Rectal smooth muscle tissue (tissue), 1 donor: Measurements from ENCODE around the gene MCM3AP.

Experiments
- H3K27ac ChIP-seq: one replicate; pipeline ENCODE4 v1.7.0; 2013; ENCODE audit warnings: low read depth, low read length, inconsistent platforms
- H3K27me3 ChIP-seq: one replicate; pipeline ENCODE4 v1.7.0; 2013; ENCODE audit warnings: low read length; ENCODE audit not compliant: control insufficient read depth, insufficient read depth
- H3K36me3 ChIP-seq: one replicate; pipeline ENCODE4 v1.7.0; 2013; ENCODE audit warnings: low read length; ENCODE audit not compliant: control insufficient read depth, insufficient read depth
- H3K4me1 ChIP-seq: one replicate; pipeline ENCODE4 v1.7.0; 2013; ENCODE audit warnings: low read length; ENCODE audit not compliant: control insufficient read depth, insufficient read depth
- H3K4me3 ChIP-seq: one replicate; pipeline ENCODE4 v1.7.0; 2013; ENCODE audit warnings: low read length
- H3K9ac ChIP-seq: one replicate; pipeline ENCODE4 v1.7.0; 2013; ENCODE audit warnings: low read length

Gene MCM3AP

DNA sequence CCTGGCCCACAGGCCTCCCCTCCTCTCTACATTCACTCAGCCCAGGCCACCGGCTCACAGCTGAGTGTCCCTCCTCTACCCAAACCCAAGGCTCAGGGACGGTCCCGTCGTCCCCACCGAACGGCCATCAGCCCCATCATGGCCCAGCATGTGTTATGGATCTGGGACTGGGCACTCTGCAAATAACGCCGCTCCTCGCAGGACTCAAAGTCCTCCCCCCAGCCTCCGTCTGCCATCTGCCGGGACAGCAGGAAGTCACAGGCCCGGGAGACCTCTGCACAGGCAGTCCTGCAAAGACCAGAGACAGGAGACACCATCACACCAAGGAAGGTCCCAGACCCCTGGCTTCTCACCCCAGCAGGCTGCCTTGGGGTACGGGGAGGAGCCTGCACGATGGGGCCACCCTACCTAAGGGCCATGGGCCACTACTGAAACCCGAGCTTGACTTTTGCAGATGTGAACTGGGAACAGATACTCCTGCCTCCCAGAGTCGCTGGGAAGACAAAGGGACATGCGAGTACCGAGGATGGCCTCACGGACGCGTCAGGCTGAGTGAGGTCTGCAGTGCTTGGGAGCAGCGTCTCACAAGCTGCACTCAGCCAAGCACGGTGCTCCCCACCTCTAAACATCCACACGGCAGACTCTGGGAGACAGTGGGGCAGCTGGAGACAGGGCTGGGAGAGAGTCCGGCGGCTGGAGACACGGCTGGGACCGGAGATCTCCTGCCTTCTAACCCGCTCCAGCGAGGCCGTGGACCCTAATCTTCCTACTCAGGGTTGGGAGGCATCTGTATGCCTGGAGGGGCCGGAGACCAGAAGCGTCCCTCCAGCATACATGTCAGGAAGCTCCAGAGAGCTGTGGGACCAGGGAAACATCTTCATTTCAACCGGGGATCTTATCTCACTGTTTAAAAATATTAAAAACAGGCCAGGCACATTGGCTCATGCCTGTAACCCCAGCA lies 90.8 kb downstream of the MCM3AP start:
- no peaks in the 10 kb centered on the region for H3K4me1 ChIP-seq
- H3K36me3 ChIP-seq = peaks cover 28% of the 10 kb centered on the region
- H3K9ac ChIP-seq = no peak overlapping the region
- H3K27ac ChIP-seq = no peak overlapping the region
- no peaks in the 10 kb centered on the region for H3K27me3 ChIP-seq
- H3K4me3 ChIP-seq = no peak overlapping the region

DNA sequence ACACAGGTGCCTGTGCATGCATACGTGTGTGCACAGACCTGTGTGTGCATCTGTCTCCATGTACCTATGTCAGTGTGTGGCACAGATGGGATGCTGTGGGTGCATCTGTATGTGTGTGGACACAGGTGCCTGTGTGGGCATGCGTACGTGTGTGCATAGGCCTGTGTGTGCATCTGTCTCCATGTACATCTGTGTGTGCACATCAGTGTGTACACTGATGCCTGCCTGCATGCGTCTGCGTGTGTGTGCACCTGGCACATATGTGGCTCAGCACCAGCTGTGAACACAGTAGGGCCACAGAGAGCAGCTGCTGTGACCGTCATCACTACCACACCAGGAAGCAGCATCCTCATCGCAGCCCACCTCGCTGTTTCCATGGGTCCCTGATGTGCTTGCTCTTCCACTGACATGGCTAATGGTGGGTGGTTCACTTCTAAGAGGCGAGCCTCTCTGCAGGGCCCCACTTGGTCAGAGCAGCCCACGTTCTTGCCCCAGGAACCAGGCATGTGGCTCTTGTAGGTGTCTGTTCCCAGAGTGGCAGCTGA lies 91.5 kb downstream of the MCM3AP start:
- Histone ChIP-seq H3K27ac (no peak overlapping the region), H3K36me3 (peaks cover 28% of the 10 kb centered on the region), H3K4me3 (no peak overlapping the region), H3K4me1 (no peaks in the 10 kb centered on the region), H3K27me3 (no peaks in the 10 kb centered on the region), H3K9ac (no peak overlapping the region)

DNA sequence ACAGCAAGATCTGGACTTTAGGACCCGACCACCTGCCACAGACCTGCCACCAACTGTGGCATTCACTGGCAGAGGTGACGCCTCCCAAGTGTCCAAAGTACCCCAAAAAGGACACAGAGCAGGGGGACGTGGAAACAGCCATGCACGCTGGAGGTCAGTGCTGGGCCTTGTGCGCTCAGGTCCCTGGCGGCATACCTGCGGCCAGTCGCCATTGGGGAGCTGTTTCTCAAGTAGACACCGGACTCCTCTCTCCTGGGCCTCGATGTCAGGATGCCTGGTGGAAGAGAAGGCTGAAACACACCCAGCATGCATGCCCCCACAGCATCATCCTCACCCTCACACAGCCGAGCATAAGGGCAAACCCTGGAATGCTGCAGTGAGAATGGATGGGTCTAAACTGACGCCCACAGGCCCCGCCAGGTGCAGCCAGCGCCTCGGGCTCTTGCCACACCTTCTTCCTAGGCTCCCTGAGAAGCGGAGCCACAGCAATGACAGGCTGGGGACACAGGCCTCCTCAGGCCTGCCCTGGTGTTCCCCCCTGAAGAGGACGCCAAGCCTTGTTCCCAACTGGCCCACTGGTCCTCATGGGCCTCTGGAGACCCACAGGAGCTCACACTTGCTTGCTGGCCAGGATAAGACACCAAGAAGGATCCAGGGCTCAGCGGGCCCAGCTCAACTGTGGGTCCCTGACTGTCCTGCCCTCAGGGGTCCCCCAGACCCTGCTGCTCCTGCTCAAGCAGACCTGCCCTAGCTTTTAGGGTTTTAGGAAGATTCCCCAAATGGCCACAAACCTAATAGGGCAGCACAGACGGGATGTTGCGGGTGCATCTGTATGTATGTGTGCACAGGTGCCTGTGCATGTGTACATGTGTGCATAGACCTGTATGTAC lies 93.5 kb downstream of the MCM3AP start:
- H3K36me3 ChIP-seq = peaks cover 28% of the 10 kb centered on the region
- H3K27me3 ChIP-seq = no peaks in the 10 kb centered on the region
- no peaks in the 10 kb centered on the region for H3K4me1 ChIP-seq
- H3K9ac ChIP-seq = no peak overlapping the region
- no peak overlapping the region for H3K4me3 ChIP-seq
- no peak overlapping the region for H3K27ac ChIP-seq

GRCh38 chr21:46191257-46191685 lies 94.1 kb downstream of the MCM3AP start:
- Histone ChIP-seq H3K9ac (no peak overlapping the region), H3K27ac (no peak overlapping the region), H3K36me3 (peaks cover 27% of the 10 kb centered on the region)

GRCh38 chr21:46190491-46191131 lies 94.8 kb downstream of the MCM3AP start:
- peaks cover 24% of the 10 kb centered on the region for H3K36me3 ChIP-seq
- H3K27ac ChIP-seq = no peak overlapping the region

More at GRCh38 chr21:46191257-46191685, 94.1 kb downstream of the MCM3AP start:
- Histone ChIP-seq H3K27me3 (no peaks in the 10 kb centered on the region), H3K4me1 (no peaks in the 10 kb centered on the region), H3K4me3 (no peak overlapping the region)

DNA sequence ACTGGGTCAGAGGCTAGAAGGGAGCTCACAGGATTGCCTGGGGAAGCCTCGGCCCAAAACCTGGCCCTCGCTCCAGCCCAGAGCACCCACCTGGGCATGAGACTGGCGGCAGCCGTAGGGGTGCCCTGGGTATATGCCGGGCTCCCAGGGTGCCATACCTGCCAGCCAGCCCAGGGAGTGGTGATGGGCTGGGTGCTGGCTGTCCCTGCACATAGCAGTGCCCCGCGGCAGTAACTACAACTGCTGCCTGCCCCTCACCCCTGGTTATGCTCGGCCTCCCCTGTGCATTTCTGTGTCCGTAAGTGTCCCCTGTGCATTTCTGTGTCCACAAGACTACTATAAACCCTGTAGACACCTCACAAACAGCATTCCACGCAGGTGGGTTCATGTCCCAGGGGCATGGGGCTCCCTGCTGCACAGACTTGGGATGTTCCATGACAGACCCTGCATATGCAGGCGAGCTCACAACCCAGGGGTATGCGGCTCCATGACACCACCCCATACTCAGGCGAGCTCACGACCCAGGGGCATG lies 95.4 kb downstream of the MCM3AP start:
- Histone ChIP-seq H3K27me3 (no peaks in the 10 kb centered on the region), H3K36me3 (peaks cover 24% of the 10 kb centered on the region), H3K9ac (no peak overlapping the region), H3K27ac (no peak overlapping the region), H3K4me3 (no peak overlapping the region), H3K4me1 (no peaks in the 10 kb centered on the region)

More at GRCh38 chr21:46190491-46191131, 94.8 kb downstream of the MCM3AP start:
- no peak overlapping the region for H3K9ac ChIP-seq
- H3K27me3 ChIP-seq = no peaks in the 10 kb centered on the region
- no peak overlapping the region for H3K4me3 ChIP-seq
- no peaks in the 10 kb centered on the region for H3K4me1 ChIP-seq

- H3K4me3 ChIP-seq = no peak overlapping the region
- H3K4me1 ChIP-seq = no peaks in the 10 kb centered on the region
- no peak overlapping the region for H3K9ac ChIP-seq
- no peaks in the 10 kb centered on the region for H3K27me3 ChIP-seq
- H3K36me3 ChIP-seq = peaks cover 19% of the 10 kb centered on the region
- peak overlapping the region; percentile 25 for H3K27ac ChIP-seq
Measured at GRCh38 chr21:46189213-46189958, 96.0 kb downstream of the MCM3AP start.

- Histone ChIP-seq H3K36me3 (peaks cover 12% of the 10 kb centered on the region), H3K9ac (no peak overlapping the region), H3K27me3 (no peaks in the 10 kb centered on the region), H3K4me1 (no peaks in the 10 kb centered on the region), H3K4me3 (no peak overlapping the region), H3K27ac (peak overlapping the region; percentile 25)
Measured at GRCh38 chr21:46188226-46189212, 96.9 kb downstream of the MCM3AP start.

DNA sequence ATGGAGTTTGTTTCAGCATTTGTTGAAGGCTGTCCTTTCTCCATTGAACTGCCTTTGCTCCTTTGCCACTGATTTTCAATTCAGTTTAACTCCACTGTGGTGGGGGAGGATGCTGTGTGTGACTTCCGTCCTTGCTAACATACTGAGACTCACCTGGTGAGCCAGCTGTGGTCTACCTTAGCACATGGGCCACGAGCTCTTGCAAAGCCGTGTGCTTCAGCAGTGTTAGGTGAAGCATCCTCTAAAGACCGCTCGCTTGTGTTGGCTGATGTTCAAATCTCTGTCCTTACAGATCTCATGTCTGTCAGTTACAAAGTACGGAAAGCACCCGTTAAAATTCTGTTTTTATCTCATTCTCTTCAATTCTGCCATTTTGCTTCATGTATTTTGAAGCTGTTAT lies 97.6 kb downstream of the MCM3AP start:
- Histone ChIP-seq H3K27ac (peak overlapping the region; percentile 17), H3K4me3 (no peak overlapping the region), H3K4me1 (no peaks in the 10 kb centered on the region), H3K27me3 (no peaks in the 10 kb centered on the region), H3K9ac (no peak overlapping the region), H3K36me3 (peaks cover 9% of the 10 kb centered on the region)

- H3K27me3 ChIP-seq = no peaks in the 10 kb centered on the region
- peaks cover 4% of the 10 kb centered on the region for H3K36me3 ChIP-seq
- H3K27ac ChIP-seq = no peak overlapping the region
- no peaks in the 10 kb centered on the region for H3K4me1 ChIP-seq
- no peak overlapping the region for H3K9ac ChIP-seq
- H3K4me3 ChIP-seq = no peak overlapping the region
Measured at GRCh38 chr21:46187261-46187660, 98.2 kb downstream of the MCM3AP start.
